HUES64 (cell line): ENCODE measurements around the gene PSMG3.

ENCODE experiments used
- H3K27ac ChIP-seq: 2 replicates; pipeline ENCODE4 v1.7.0; 2013; ENCODE audit warnings: low read depth, low read length, inconsistent platforms
- H3K27me3 ChIP-seq: 2 replicates; pipeline ENCODE4 v1.6.1; 2013; ENCODE audit warnings: mild to moderate bottlenecking, low read length; ENCODE audit not compliant: insufficient read depth
- H3K36me3 ChIP-seq: 2 replicates; pipeline ENCODE4 v1.6.1; 2013; ENCODE audit warnings: mild to moderate bottlenecking, low read length; ENCODE audit not compliant: insufficient read depth
- H3K4me1 ChIP-seq: 2 replicates; pipeline ENCODE4 v1.6.1; 2013; ENCODE audit warnings: mild to moderate bottlenecking, low read length, moderate library complexity; ENCODE audit not compliant: insufficient read depth
- H3K4me3 ChIP-seq: 2 replicates; pipeline ENCODE4 v1.5.1; 2013; ENCODE audit warnings: mild to moderate bottlenecking, low read length, moderate library complexity
- H3K9ac ChIP-seq: 2 replicates; pipeline ENCODE4 v1.6.1; 2013; ENCODE audit warnings: mild to moderate bottlenecking, low read depth, low read length
- H3K9me3 ChIP-seq: 2 replicates; pipeline ENCODE4 v1.6.1; 2013; ENCODE audit warnings: low read depth, low read length; ENCODE audit not compliant: insufficient read depth
- WGBS: fragments of 150-250, 120-280 bp; methylation state at CpG from one replicate; pipeline ENCODE4 v1.1.7; 2013; ENCODE audit warnings: missing lambda C conversion rate; 5-methylcytosine and 5-hydroxymethylcytosine counted together

Gene PSMG3

DNA sequence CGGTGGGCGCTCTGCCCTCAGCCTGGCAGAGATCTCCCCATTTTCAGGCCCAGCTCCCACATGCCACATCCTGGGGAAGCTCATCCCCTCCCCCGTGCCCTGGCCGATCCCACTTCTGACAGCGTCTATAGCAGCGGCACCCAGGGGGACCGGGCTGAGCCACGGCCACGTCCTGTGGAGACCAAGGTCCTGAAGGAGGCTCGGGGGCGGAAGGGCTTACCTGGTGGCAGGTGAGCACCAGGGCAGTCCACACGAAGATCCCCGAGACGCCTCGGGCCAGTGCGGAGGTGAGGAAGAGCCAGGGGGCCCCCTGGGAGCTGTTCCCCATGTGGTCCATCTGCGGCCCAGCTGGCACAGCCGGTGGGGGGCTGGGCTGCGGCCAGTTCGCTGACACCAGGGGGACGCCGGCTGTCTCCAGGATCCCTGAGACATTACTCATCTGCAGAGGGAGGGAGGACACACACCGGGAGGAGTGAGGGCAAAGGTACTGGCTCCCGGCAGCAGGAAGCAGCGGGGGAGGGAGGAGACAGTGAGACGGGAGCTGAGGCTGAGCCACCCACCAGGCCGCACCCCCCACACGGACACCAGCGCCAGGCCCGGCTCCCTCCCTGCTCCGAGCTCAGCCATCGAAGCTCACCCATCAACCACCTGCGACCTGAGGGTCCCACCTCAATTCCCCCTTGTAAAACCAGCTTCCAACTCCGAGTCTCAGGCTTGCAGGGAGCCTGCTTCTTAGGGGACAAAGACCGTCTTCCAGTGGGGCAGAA is 14.6 kb downstream of the PSMG3 start:
- 41% methylated on average over 35 of the region's 35 CpGs for WGBS
- Histone ChIP-seq H3K9me3 (no peaks in the 10 kb centered on the region), H3K27me3 (no peaks in the 10 kb centered on the region), H3K4me1 (peaks cover 11% of the 10 kb centered on the region), H3K4me3 (no peak overlapping the region), H3K9ac (peak overlapping the region; percentile 19; the same call in 1 of the 2 replicates), H3K27ac (peak overlapping the region; percentile 49), H3K36me3 (no peaks in the 10 kb centered on the region)

DNA sequence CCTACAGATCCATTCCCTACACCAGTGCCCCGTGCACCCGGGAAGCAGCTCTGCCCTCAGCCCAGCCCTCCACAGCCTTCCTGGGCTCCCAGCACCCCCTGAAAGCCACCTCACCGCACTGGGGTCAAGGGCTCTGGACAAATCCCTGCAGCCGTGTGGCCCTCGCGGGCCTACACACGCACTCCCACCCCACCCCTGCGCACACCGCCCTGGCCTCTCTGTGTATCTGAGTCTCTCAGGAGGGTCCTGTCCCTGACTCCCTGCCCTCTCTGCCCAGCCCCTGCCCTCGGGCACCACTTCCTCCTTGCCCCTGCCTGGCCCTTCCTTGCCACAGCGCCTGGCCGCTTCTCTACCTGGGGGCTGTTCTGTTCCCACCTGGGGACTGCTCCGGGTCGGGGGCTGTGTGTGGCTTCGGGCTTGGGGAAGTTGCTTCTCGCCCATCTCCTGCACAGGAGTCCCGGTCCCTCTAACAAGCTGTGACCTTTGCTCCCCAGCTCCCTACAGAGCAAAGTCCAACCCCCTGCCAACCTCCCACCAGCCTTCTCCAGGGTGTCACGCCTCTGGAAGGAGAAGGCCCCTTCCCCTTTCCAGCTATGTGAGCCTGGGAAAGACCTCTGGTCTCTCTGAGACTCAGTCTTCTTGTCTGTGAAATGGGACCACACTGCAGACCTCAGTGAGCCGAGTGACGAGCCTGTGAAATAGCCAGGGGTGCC is 15.3 kb downstream of the PSMG3 start:
- no peak overlapping the region for H3K27ac ChIP-seq
- 86% methylated on average over 20 of the region's 20 CpGs for WGBS
- H3K9ac ChIP-seq: no peak overlapping the region
- no peak overlapping the region for H3K4me3 ChIP-seq
- no peaks in the 10 kb centered on the region for H3K27me3 ChIP-seq
- H3K36me3 ChIP-seq: no peaks in the 10 kb centered on the region
- no peaks in the 10 kb centered on the region for H3K9me3 ChIP-seq
- peaks cover 11% of the 10 kb centered on the region for H3K4me1 ChIP-seq

GRCh38 chr7:1553512-1554210 is 16.2 kb downstream of the PSMG3 start:
- Histone ChIP-seq H3K27me3 (no peaks in the 10 kb centered on the region), H3K9ac (no peak overlapping the region), H3K36me3 (no peaks in the 10 kb centered on the region), H3K4me3 (no peak overlapping the region), H3K4me1 (peaks cover 11% of the 10 kb centered on the region), H3K9me3 (no peaks in the 10 kb centered on the region), H3K27ac (no peak overlapping the region)
- 91% methylated on average over 28 of the region's 28 CpGs for WGBS

GRCh38 chr7:1552200-1552599 is 17.6 kb downstream of the PSMG3 start:
- Histone ChIP-seq H3K27ac (no peak overlapping the region), H3K4me1 (peaks cover 11% of the 10 kb centered on the region)
- 95% methylated on average over 7 of the region's 7 CpGs for WGBS

DNA sequence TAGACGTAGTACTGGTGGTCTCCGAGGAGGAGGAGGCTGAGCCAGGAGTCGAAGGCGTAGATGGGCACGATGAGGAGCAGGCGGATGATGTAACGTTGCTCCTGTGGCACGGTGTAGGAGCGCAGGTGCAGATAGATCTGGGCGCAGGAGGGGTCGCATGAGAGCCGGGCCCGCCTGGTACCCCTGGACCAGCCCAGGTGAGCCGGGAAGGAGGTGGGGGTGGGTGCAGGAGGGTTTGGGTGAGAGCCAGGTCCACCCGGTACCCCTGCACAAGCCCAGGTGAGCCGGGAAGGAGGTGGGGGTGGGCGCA is 19.0 kb downstream of the PSMG3 start:
- Histone ChIP-seq H3K36me3 (no peaks in the 10 kb centered on the region), H3K4me3 (no peak overlapping the region), H3K27ac (no peak overlapping the region), H3K9ac (no peak overlapping the region), H3K27me3 (no peaks in the 10 kb centered on the region), H3K9me3 (no peaks in the 10 kb centered on the region), H3K4me1 (peaks cover 7% of the 10 kb centered on the region)
- 96% methylated on average over 17 of the region's 17 CpGs for WGBS

More at GRCh38 chr7:1552200-1552599, 17.6 kb downstream of the PSMG3 start:
- no peaks in the 10 kb centered on the region for H3K9me3 ChIP-seq
- H3K9ac ChIP-seq: no peak overlapping the region
- H3K36me3 ChIP-seq: no peaks in the 10 kb centered on the region
- H3K4me3 ChIP-seq: no peak overlapping the region
- H3K27me3 ChIP-seq: no peaks in the 10 kb centered on the region

GRCh38 chr7:1550005-1550845 is 19.6 kb downstream of the PSMG3 start:
- Histone ChIP-seq H3K27me3 (no peaks in the 10 kb centered on the region), H3K4me1 (0 out of 2 replicates have a peak, but pooled peaks cover 2% of the 10 kb centered on the region)

DNA sequence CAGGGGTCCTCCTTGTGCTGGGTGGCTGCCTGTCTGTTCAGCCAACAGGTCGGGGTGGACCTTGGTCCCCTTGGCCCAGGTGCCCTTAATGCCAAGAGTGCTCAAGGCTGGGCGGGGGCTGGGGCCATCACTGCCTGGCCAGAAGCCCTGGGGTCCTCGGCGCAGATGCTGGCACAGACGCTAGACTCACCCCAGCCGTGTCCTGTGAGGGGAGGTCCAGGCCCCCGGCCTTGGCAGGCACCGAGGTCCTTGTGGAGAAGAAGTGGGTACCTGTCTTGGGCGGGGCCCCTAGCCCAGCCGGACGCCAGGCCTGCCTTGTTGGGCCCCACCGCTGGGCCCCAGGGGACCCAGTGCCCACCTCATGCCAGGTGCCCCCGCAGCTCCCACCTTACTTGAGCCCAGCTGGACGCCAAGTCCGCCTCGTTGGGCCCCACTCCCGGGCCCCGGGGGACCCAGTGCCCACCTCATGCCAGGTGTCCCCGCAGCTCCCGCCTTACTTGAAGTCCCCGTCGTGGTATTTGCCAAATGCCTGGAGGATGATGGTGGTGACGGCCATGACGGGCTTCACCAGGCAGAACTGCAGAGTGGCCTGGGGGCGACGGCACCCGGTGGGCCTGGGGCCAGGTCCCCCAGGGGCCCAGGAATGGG is 20.4 kb downstream of the PSMG3 start:
- Histone ChIP-seq H3K9me3 (no peaks in the 10 kb centered on the region), H3K27me3 (no peaks in the 10 kb centered on the region), H3K27ac (no peak overlapping the region), H3K9ac (no peak overlapping the region), H3K4me3 (no peak overlapping the region), H3K36me3 (no peaks in the 10 kb centered on the region), H3K4me1 (no peaks in the 10 kb centered on the region)
- 93% methylated on average over 27 of the region's 27 CpGs for WGBS

More at GRCh38 chr7:1550005-1550845, 19.6 kb downstream of the PSMG3 start:
- Histone ChIP-seq H3K36me3 (no peaks in the 10 kb centered on the region), H3K9me3 (no peaks in the 10 kb centered on the region), H3K27ac (no peak overlapping the region), H3K9ac (no peak overlapping the region), H3K4me3 (no peak overlapping the region)
- 94% methylated on average over 42 of the region's 42 CpGs for WGBS

DNA sequence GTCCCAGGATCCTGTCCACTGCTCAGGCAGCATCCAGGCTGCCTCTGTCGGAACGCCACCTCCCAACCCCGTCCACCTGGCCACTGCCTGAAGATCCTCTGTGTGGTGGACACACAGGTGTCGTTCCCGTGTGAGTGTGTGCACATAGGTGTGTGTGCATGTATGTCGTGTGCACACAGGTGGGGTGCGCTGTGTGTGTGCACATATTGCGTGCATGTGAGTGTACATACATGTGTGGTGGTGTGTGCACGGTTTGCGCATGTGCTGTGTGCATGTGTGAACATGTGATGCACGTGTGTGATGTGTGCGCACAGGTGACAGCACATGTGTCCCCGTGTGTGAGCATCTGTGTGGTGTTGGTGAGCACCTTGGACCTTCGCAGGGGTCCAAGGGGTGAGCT is 20.9 kb downstream of the PSMG3 start:
- Histone ChIP-seq H3K4me1 (no peaks in the 10 kb centered on the region), H3K27me3 (no peaks in the 10 kb centered on the region), H3K36me3 (no peaks in the 10 kb centered on the region), H3K9ac (no peak overlapping the region), H3K27ac (no peak overlapping the region), H3K4me3 (no peak overlapping the region), H3K9me3 (no peaks in the 10 kb centered on the region)
- WGBS: 90% methylated on average over 14 of the region's 14 CpGs

- no peaks in the 10 kb centered on the region for H3K36me3 ChIP-seq
- WGBS: 85% methylated on average over 17 of the region's 17 CpGs
- H3K9ac ChIP-seq: no peak overlapping the region
- no peaks in the 10 kb centered on the region for H3K9me3 ChIP-seq
- no peaks in the 10 kb centered on the region for H3K4me1 ChIP-seq
- no peak overlapping the region for H3K4me3 ChIP-seq
- H3K27me3 ChIP-seq: no peaks in the 10 kb centered on the region
- no peak overlapping the region for H3K27ac ChIP-seq
These were observed 21.4 kb downstream of the PSMG3 start for GRCh38 chr7:1548438-1548831.

GRCh38 chr7:1547777-1548437 is 21.9 kb downstream of the PSMG3 start:
- Histone ChIP-seq H3K9me3 (no peaks in the 10 kb centered on the region), H3K36me3 (no peaks in the 10 kb centered on the region), H3K4me3 (no peak overlapping the region), H3K27ac (no peak overlapping the region), H3K4me1 (no peaks in the 10 kb centered on the region), H3K27me3 (no peaks in the 10 kb centered on the region), H3K9ac (no peak overlapping the region; the same call in 1 of the 2 replicates)
- 92% methylated on average over 35 of the region's 35 CpGs for WGBS
